Thoracic aorta (tissue), 2 donors: Measurements from ENCODE around the gene CSK. TPM values are rescaled to one million over a fixed set of nuclear protein-coding genes. Genes with fewer than 3 reads are reported as not detected.
A peak's percentile ranks its signal among the peaks of the same experiment; 100 is the strongest.

Experiments
- ATAC-seq: fragments of 150-250 bp; one replicate; pipeline ENCODE4 v1.8.0; 2017; ENCODE audit warnings: low read depth; ENCODE audit not compliant: insufficient number of reproducible peaks, low FRiP score
- DNase-seq: peaks from one replicate; pipeline ENCODE4 v3.0.0-alpha.2; 2020; ENCODE audit warnings: low spot score
- H3K27ac ChIP-seq, 2 donors: fragments of 200-600 bp; sonication (generic); 1 replicate in 1 of 2; 2 replicates in 1 of 2; pipeline ENCODE4 v1.5.1; 2016; ENCODE audit warnings: mild to moderate bottlenecking in 2 of 2, moderate library complexity in 2 of 2
- H3K27me3 ChIP-seq: fragments of 200-600 bp; sonication (generic); replicated peaks from 2 replicates; pipeline ENCODE4 v1.6.0; 2016; ENCODE audit warnings: mild to moderate bottlenecking; ENCODE audit not compliant: insufficient read depth
- H3K36me3 ChIP-seq: fragments of 200-600 bp; sonication (generic); one replicate; pipeline ENCODE4 v1.5.1; 2016
- H3K4me1 ChIP-seq, 2 donors: fragments of 200-600 bp; sonication (generic); 1 replicate in 1 of 2; 2 replicates in 1 of 2; pipeline versions ENCODE4 v1.5.1 to v1.6.0; 2016; ENCODE audit warnings: low read depth in 2 of 2, mild to moderate bottlenecking in 1 of 2; ENCODE audit not compliant: control insufficient read depth in 1 of 2
- H3K4me3 ChIP-seq: fragments of 200-600 bp; sonication (generic); 2 replicates; pipeline ENCODE4 v1.5.1; 2016; ENCODE audit warnings: mild to moderate bottlenecking
- H3K9me3 ChIP-seq: fragments of 200-600 bp; sonication (generic); 2 replicates; pipeline ENCODE4 v1.5.1; 2016
- total RNA-seq, 2 donors: library from RNA; depleted of rRNA; stranded (reverse); fragments of >200 nt; gene quantifications; one replicate each; pipeline versions ENCODE4 v1.1.0 to v1.2.3, GENCODE V29; 2016
- TF ChIP-seq, protein P1 (sequence below): fragments of 200-600 bp; sonication (generic); IDR thresholded peaks from one replicate; pipeline ENCODE4 v1.5.1; 2019; ENCODE audit warnings: antibody characterized with exemption

Gene CSK
- total RNA-seq, 2 donors from 2014 or later = 32.7 to 61.6 TPM

DNA sequence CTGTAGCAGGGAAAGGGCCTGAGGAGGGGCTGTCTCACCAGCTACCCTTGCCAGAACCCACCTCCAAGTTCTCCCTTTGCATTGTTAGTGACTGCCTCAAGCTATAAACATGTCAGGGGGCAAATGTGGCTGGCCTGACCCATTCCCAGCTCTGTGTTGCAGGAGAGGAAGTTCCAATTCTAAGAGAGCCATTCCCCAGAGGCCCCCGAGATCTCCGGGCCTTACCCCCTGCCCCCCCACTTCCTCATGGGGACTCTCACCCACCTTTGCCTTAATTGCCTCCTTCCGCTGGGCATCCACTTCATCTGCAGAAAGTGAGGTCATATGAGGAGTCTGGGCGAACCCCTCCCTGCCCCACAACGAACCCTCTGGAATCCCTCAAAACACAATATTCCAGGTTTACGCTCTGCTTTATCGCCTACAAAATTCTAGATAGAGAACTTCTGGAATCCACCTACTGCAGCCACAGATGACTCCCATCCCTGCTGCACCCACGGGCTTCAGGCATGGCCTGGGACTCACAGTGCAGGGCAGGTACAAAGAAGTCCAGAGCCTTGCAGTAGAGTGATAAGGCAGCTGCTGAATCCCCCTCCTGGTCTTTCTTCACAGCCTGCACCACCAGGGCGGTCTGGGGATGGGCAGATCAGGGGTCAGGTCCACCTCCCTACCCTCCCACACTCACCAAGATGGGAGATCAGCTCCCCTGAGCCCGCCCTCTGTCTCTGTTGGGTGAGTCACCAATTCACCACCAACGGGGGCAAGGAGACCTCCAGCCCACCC is 57.1 kb downstream of the CSK start:
- ATAC-seq = no peak
- no peak for DNase-seq
- TF ChIP-seq, protein P1, sequence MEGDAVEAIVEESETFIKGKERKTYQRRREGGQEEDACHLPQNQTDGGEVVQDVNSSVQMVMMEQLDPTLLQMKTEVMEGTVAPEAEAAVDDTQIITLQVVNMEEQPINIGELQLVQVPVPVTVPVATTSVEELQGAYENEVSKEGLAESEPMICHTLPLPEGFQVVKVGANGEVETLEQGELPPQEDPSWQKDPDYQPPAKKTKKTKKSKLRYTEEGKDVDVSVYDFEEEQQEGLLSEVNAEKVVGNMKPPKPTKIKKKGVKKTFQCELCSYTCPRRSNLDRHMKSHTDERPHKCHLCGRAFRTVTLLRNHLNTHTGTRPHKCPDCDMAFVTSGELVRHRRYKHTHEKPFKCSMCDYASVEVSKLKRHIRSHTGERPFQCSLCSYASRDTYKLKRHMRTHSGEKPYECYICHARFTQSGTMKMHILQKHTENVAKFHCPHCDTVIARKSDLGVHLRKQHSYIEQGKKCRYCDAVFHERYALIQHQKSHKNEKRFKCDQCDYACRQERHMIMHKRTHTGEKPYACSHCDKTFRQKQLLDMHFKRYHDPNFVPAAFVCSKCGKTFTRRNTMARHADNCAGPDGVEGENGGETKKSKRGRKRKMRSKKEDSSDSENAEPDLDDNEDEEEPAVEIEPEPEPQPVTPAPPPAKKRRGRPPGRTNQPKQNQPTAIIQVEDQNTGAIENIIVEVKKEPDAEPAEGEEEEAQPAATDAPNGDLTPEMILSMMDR = no peak
- Histone ChIP-seq H3K4me3 (no peak overlapping the region), H3K27me3 (no peaks in the 10 kb centered on the region), H3K27ac (no peak overlapping the region), H3K9me3 (no peaks in the 10 kb centered on the region), H3K4me1 (peaks cover 11 to 19% of the 10 kb centered on the region in 2 donors), H3K36me3 (no peaks in the 10 kb centered on the region)

GRCh38 chr15:74839526-74840395 is 57.9 kb downstream of the CSK start:
- Histone ChIP-seq H3K36me3 (no peaks in the 10 kb centered on the region), H3K27me3 (no peaks in the 10 kb centered on the region), H3K9me3 (no peaks in the 10 kb centered on the region), H3K27ac (no peak overlapping the region), H3K4me1 (peaks cover 11 to 19% of the 10 kb centered on the region in 2 donors), H3K4me3 (no peak overlapping the region)
- TF ChIP-seq, protein P1 = no peak
- ATAC-seq (no peak), DNase-seq (no peak)

GRCh38 chr15:74840851-74841775 is 59.2 kb downstream of the CSK start:
- ATAC-seq (no peak), DNase-seq (no peak)
- Histone ChIP-seq H3K27me3 (no peaks in the 10 kb centered on the region), H3K36me3 (peaks cover 3% of the 10 kb centered on the region), H3K9me3 (no peaks in the 10 kb centered on the region), H3K27ac (no peak overlapping the region), H3K4me3 (no peak overlapping the region), H3K4me1 (peaks cover 11 to 19% of the 10 kb centered on the region in 2 donors)
- TF ChIP-seq, protein P1 = no peak

DNA sequence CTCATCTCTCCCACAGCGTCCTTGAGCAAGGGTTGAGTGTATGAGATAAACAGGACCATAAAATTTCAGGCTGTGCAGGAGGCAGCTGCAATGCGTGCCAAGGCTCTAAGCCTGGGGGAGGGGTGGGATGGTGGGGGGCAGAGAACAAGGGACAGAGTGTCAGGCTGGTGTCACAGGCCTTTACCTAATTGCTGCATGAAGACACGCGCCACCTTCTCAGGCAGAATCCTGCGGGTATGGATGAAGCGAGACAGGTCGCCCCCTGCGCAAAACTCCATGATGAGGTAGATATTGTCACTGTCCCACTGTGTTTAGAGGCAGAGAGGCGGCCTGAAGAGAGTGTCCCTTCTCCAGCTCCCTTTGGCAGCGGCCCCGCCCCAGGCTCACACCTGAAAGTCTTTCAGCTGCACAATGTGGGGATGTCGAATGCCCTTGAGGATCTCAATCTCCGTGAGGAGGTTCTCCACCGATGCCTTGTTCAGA is 60.1 kb downstream of the CSK start:
- peaks cover 3% of the 10 kb centered on the region for H3K36me3 ChIP-seq
- no peak overlapping the region for H3K27ac ChIP-seq
- peak overlapping the region; percentile 96 for H3K4me3 ChIP-seq
- H3K9me3 ChIP-seq = no peaks in the 10 kb centered on the region
- no peak for ATAC-seq
- H3K27me3 ChIP-seq = no peaks in the 10 kb centered on the region
- TF ChIP-seq, protein P1 = no peak
- no peak for DNase-seq
- peaks cover 11 to 19% of the 10 kb centered on the region in 2 donors for H3K4me1 ChIP-seq
